ENCODE data around the gene NRP2.

GRCh38 chr2:205682239-205682970 is at the start of gene NRP2:
- TF ChIP-seq CTCF (IDR thresholded peaks at IDR 0.05) (no peak), POLR2A (IDR thresholded peaks at IDR 0.05) (peak in 1 of 2 donors; percentile 2)
